ENCODE data around the gene ZNF22.

ZNF22 gene

DNA sequence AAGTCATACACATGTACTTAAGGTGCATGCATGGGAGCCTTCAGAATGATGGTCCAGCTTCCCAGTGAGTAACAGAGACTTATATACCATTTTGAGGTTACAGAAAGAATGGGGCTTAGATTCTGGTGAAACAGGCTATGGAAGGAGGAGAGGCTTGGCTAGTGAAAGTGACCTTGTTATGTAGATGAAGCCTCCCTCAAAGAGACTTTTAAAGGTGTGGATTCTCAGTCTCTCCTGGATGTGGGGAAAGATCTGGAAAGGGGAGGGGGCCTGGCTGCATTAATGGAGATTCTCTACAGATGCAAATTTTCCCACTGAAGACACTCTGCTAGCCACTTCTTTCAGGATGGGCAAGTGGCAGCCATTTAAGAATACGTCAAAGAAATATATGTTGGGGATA is 35.6 kb upstream of the ZNF22 start:
- no peak for DNase-seq (ENCODE audit: low read depth, low spot score)

DNA sequence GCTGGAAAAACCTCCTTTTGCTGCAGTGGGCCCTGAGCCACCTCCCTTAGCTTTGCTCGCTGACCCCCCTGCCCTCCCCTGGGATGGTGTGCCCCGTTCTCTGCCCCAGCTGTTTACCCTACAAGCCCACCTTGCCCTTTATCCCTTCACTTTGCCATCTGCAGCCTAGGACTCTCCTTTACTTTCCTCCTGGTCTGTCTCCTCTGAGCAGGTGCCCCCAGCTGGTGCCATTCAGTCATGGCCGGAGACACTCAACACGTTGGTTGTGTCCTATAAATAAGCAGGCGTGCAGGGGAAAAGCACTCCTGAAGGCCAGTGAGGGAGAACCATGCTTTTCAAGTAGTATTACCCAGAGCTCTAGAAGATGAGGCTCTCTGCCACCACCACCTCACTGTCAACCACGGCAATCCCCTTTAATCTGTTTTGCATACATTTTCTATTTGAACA is 35.0 kb upstream of the ZNF22 start:
- DNase-seq (ENCODE audit: low read depth, low spot score), result no peak

DNA sequence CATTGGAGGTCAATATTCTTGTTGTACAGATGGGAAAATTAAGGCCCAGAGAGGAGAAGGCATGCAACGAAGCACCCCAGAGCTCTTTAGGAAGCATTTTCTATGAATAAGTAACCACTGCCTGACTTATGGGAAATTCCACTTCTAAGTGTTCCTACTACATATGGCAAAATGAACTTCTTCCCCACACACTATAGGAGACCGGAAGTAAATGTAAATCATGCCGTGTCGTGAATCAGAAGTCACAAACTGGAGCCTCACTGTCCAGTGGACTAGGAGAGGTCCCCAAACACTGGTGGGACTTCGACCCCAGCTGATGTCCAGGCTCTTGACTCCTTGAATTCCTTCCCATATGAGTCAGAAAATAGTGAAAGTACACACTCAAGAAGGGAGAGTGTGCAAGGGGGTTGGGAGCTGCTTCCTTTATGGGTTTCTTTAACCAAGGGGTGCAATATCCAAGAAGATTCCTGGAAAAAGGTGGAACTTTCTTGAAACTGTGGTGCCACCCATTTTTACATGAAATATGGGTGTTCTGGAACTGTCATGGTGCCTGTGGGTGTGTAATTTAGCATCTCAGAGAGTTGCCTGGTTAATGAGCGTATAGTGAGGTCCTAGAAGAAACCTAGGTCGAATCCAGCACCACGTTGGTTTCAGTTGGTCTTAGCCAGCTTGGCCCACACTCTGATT is 34.5 kb upstream of the ZNF22 start:
- no peak for DNase-seq (ENCODE audit: low read depth, low spot score)

DNA sequence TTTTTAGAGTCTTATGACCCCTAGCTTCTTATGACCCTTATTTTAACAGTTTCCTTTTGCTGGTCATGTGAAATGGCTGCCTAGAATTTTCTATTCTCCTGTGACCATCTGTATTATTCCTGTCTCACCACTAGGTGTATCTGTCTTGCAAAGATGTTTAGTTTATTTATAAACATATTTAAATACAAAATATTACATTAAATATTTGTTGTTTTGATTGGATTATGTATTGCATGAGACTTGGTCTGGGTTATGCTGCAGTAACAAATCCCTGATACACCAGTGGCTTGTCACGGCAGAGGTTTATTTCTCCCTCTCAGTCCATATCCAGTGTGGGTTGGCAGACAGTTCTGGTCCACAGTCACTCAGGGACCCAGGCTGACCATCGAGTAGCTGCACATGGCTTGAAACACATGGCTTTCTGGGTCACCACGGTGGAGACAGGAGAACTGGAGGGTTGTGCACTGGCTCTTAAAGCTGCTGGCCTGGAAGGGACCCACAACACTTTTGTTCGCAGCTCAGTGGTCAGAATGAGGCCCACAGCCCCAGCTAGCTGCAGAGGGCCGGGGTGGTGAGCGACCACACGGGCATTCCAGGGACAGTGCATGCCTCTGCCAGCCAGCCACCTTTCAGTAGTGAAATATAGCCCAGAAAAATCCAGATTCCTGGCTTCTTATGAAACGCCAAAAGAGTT is 33.8 kb upstream of the ZNF22 start:
- DNase-seq (ENCODE audit: low read depth, low spot score), result no peak

DNA sequence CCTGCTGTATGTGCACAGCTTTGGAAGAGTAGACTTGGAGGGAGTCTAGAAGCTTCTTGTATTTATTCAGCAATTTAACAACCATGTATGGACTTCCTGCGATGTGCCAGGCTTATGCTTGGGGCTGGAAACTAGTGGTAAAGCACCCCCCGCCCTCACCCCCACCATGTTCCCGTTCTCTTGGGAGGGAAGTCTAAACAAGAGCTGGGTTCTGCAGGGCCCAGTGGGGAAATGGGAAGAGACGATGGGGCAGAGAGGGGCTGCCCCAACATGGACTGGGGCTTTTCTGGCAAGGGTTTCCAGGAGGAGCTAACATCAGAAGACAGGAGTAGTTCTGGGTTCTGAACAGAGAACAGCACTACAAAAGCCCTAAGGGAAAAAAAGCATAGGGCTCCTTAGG is 33.1 kb upstream of the ZNF22 start:
- no peak for DNase-seq (ENCODE audit: low read depth, low spot score)

DNA sequence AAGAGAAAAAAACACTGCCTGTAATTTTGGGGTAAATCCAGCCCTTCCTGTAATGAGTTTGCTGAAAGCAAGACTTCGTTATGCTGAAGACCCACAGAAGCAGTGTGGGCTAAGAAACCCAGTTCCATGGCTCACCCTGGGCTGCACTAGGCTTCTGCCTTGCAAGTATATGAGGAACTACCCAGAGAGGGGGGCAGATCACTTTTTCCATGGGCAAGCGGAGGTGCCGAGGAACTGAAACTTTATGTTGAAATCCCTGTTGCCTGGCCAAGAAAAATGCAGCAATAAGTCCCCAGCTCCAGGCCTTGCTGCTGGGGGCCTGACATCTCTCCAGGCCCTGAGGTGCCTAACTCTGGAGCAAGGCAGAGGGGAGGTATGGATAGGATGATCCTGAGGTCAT is 32.6 kb upstream of the ZNF22 start:
- no peak for DNase-seq (ENCODE audit: low read depth, low spot score)

DNA sequence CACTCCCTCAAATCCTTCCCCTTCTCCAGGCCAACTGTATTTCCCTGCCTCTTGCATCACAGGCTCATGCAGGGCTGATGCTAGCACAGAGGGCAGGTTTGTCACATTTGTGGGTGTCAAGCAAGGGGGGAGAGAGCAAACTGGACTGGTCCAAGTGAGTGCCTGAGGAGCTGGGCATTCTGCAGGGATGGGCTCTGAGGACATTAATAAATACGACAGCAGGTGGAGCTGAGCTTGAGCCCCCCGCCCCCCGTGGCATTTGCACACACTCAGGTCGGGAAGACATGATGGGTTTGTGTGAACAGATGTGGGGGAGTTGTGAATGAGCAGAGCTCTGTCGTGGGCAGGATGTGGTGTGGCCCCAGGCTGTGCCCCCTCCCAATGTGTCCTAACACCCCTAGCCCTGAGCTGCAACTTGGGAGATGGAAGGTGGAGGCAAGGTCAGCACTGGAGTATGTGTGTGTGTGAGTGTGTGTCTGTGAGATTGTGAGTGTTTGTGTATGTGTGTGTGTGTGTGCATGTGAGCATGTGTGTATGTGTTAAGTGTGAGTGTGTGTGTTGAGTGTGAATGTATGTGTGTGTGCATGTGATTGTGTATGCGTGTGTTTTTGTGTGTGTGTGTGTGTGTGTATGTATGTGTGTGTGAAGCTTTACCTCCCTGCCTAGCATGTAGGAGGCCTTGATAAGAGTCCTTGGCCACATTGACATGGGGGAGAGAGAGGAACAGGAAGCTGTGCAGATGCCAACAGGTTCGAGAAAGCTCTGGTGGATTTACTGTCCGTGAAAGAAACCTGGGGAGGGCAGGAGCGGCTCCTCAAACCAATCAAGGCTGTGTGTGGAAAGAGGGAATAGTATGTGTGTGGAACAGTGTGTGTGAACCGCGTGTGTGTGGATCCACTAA is 32.0 kb upstream of the ZNF22 start:
- DNase-seq (ENCODE audit: low read depth, low spot score), result no peak

DNA sequence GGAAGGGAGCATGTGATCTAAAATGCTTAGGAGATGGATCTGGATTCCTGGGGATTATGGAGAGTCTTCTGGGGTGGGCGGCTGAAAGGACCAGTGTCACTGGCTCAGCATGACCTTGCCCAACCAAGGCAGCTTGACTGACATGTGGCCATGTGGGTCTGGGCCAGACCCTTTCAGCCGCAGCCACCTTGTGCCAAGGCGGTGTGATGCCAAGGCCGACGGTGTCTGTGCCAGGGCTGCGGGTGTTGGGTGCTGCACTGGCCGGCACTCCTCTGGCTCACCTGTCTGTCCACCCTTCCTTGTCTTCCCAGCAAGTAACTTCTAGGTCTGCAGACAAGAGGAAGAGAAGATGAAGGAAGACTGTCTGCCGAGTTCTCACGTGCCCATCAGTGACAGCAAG is 30.9 kb upstream of the ZNF22 start:
- DNase-seq (ENCODE audit: low read depth, low spot score), result no peak

DNA sequence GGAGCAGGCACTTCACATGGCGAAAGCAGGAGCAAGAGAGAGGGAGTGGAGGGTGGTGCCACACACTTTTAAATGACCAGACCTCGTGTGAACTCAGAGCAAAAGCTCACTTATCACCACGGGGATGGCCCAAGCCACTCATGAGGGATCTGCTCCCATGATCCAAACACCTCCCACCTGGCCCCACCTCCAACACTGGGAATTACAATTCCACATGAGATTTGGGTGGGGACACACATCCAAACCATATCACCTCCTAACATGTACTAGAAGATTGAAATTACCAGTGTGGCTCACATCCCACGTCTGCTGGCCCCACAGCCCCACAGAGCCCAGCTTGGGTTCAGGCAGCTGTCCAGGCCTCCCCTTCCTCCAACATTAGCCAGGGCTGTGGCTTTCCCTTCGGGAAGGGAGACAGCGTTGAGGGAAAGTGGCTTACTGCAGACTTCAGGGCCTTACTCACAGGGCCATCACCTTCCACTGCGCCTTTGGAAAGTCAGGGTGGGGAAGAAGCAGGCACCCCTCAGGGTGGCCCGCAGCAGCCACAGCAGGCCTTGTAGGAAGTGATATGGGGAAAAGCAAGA is 29.8 kb upstream of the ZNF22 start:
- no peak for DNase-seq (ENCODE audit: low read depth, low spot score)

DNA sequence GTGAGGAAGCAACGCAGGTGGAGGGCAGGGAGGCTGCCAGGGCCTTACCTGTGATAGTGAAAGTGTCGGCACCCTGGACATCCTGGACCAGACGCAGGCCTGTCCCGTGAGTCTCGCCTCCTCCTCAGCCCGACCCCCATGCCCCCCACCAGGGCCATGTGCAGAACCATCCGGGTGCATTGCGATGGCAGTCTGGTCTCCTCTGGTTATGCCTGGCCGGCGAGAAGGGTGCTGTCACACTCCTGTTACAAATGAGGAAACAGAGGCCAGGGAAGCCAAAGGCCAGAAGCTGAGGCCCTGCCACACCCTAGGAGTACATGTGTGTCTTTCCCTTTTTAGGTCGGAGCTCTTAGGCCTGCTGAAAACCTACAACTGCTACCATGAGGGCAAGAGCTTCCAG is 29.3 kb upstream of the ZNF22 start:
- DNase-seq (ENCODE audit: low read depth, low spot score), result no peak

DNA sequence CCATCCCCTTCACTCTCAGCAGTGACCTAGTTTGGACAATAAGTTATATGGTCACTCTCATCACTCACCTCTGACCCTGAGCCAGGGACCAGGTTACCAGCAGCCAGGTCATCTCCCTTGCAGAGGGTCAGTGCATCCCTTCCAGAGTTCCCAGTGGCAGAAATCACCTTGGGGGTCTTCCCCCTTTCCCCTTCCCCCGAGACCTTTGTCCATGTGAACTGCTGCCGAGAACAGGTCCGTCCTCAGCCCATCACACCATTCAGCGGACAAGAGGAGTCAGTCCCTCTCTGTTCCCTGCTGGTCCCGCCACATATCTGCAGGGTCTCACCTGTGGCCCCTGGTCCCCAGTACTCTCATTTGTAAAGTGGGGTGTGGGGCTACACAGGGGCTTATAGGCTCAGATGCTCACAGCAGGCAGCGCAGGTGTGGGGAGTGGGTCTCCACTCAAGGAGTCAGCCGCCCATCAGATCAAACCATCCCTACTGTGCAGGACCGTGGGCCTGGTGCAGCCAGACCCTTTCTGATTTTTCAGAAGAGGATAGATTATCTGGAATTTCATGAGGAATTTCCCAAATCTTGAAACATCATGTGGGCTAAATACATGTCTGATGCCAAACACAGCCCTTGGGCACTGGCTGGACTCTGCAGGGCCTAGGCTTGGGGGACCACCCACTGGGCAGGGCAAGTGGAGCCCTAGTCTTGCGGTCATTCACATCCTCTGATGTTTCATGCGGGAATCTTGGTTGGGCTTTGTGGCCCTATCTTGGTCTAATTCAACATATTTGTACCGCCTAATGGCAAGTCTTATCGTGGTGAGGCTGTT is 28.6 kb upstream of the ZNF22 start:
- no peak for DNase-seq (ENCODE audit: low read depth, low spot score)

DNA sequence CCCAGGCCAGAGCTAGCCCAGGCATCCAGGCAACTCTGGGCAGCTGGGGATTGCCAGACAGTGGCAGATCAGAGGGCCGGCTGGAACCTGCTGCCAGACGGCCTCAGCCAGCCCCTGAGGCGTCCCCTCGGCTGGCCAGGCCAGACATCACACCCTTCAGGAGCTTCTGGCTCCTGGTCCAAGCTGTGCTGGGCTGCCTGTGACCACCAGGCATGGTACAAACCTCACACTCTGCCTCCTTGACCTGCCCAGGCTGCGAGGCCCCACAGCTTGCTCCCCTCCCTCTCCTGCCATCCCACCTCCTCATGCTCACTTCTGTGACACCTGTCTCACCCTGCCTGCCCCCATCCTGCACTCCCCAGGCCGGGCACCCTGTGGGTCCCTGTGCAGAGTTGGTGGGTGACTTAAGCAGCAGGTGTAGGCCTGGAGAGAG is 27.8 kb upstream of the ZNF22 start:
- DNase-seq (ENCODE audit: low read depth, low spot score), result no peak

DNA sequence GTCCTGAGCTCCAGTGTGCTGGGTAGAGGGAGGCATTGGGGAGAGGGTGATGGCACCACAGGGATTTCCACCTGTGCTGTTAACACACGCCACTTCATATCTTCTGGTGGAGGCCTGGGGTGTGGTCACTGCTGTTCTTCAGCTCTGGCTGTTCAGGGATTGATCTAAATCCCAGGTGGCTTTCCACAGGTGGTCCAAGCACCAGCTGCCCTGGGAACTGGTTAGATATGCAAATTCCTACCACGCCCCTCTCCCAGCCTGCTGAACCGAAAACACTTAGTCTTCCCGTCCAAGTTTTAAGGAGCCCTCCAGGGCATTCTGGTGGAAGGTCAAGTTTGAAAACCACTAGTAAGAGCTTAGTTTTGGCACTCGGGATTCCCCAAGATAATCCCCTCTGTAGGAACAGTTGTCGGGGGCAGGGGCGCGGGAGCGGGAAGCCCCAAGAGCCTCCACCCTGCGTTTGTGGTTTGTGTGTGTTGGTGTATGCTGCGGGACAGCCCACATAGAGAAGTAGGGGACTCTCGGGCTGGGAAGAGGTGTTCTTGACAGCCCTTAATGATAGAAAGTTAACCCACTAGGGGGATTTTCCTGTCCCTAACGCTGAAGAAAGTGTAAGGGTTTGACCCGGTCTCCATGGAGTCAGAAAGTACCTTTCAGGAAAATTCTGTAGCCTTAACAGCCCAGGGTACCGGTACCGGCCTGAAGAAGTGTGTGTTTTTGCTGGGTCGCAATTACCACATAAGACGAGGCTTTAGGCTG is 27.2 kb upstream of the ZNF22 start:
- DNase-seq (ENCODE audit: low read depth, low spot score), result no peak

DNA sequence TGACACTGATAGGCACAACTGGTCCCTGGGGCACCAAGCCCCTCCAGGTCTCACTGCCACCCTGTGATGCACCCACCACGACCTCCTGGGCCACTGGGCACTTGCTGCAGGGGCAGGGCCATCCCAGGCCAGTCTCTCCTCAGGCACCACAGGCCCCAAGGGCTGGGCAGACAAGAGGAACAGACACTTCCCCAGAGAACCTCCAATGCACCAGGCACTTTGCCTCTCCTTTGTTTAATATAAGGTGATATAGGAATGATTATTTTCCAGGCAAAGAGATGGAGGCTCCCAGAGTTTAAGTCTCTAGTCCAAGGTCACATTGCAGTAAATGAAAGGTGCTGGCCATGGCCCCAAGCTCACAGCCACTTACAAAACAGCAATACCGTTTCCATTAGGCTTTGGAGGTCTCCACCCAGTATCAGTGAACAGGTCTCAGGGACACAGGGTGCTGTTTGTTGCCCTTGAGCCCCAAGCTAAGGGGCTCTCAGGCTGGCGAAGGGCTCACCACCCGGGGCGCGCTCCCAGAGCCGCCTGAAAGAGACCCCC is 26.6 kb upstream of the ZNF22 start:
- no peak for DNase-seq (ENCODE audit: low read depth, low spot score)

DNA sequence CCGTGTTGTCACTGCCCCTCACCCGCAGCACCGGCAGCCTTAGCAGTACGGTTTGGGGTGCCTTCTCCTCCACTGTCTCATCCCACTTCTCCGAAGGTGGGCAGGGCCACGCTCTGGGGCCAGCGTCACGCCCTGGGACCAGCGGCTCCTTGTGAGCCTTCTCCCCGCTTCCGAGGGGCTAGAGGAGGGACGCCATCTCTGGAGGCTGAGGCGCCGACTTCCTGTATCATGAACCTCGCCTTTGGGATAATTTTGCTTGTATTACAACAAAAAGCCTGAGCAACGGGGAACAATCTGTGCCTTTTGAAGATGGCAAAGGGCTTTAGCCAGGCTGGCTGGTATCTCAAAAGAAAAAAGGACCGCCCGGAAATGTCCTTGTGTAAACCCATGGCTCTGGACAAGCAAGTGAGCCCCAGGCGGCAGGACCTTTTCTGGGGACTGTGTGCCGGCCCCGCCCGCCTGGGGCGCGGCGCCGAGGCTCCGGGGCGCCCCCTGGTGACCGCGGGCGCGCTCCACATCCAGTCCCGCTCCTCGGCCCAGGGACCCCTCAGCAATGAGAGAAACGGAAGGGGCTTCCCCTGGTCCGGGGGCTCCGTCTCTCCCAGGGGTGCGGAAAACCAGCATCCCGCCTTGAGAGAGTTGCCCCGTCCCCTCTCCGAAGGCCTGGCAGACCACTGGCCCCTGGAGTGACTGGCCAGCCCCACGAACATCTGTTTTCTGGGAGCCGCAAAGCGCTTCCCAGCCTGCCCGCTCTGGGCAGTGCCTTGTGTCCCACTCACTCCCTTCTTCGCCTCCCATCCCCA is 25.9 kb upstream of the ZNF22 start:
- no peak for DNase-seq (ENCODE audit: low read depth, low spot score)

DNA sequence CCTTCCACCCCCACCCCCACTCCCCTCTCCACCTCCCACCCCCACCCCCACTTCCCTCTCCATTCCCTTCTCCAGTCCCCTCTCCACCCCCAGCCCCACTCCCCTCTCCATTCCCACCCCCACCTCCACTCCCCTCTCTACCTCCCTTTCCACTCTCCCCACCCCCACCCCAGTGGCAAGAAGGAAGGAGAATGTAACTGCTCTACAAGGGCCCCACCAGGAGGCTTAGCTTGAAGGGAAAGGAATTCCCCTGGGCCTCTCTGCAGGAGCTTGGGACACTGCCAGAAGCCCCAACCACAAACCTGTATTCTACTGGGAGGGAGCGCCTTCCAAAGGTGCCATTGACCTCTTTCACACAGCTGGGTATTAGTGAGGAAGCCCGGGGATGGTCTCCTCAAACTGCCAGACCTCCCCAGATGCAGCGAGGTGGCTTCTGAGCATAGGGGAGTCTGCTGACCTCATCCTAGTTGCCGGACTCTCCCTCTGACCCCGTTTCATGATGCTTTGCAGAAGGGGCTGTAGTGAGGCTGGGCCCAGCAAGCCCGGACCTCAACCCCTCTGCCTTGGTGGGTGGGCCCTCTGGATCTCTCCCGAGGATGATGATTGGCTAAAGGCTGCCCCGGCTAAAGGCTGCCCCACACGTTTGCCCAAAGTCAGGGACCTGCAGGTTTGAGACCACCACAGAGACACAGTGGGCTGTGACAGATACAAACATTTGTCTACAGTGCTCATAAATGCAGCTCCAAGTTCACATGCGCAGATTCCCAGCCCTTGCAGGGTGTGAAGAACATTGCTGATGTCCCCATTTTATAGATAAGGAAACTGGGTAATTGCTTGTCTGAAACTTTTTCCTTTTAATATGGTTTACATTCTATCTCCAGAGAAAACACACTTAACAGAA is 25.0 kb upstream of the ZNF22 start:
- no peak for DNase-seq (ENCODE audit: low read depth, low spot score)

DNA sequence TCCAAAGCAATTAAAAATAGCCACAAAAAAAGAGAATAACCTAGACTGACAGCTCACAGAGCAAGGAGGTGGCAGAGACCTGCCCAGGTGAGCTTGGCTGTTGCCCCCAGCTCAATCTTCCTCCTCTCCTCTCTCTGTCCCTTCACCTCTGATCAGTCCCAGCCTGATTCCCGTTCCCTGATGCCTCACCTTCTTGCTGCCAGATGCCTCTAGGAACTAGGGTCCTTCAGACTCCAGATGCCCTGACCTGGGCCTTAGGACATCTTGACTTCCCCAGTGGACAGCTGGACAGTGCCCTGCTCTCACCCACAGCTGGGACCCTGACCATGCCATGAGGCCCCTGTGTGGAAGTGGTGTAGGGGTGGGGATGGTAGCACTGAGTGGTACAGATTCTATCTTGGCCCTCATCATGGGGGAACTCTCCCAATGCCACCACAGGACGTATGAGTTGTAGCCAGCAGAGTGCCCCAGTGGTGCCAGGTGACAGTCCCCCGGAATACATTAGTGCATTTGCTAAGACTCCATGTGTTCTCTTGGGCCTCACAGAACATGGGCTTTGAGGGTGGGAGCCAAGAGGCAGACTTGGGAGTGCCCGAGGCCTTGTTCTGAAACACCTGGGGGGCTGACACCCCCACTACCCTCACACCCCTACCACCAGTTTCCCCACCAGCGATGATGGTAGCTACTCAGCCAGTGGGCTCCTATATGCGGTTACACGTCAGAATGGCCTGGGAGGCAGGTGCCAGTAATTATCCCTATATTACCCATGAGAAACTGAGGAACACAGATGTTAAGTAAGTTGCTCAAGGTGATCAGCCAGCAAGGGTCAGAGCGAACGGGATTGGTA is 24.1 kb upstream of the ZNF22 start:
- DNase-seq (ENCODE audit: low read depth, low spot score), result no peak

Measured in iPS DF 19.7 (cell line).